CD4-positive, alpha-beta T cell treated with Interleukin-10 for 1 hour (primary cell): ENCODE measurements around the gene REX1BD.
A peak's percentile ranks its signal among the peaks of the same experiment; 100 is the strongest.
"Not testable (repeated sequence)": the region's sequence is repeated elsewhere in the genome, so short reads cannot be mapped to it uniquely, and the experiment has no call there.

Experiments
- DNase-seq: peaks from one replicate; pipeline ENCODE4 v3.0.0-alpha.2; 2020

REX1BD gene

GRCh38 chr19:18580311-18580710, 8.3 kb upstream of the REX1BD start:
- no peak for DNase-seq

- DNase-seq: no peak
Measured at GRCh38 chr19:18586306-18586705, 2.3 kb upstream of the REX1BD start.

- no peak for DNase-seq
Measured at GRCh38 chr19:18587561-18587960, 1.0 kb upstream of the REX1BD start.

- no peak for DNase-seq
Measured at GRCh38 chr19:18587962-18588610, 512 bp upstream of the REX1BD start.

- DNase-seq: peak; percentile 76
Measured at GRCh38 chr19:18589380-18590272, 1.0 kb downstream of the REX1BD start.

- no peak for DNase-seq
Measured at GRCh38 chr19:18590273-18591272, 2.0 kb downstream of the REX1BD start.

GRCh38 chr19:18591735-18592385, 3.3 kb downstream of the REX1BD start:
- DNase-seq: no peak

- not testable (repeated sequence) for DNase-seq
Measured at GRCh38 chr19:18592732-18593131, 4.1 kb downstream of the REX1BD start.

- DNase-seq: no peak
Measured at GRCh38 chr19:18593367-18594095, 4.9 kb downstream of the REX1BD start.

GRCh38 chr19:18594096-18594823, 5.7 kb downstream of the REX1BD start:
- DNase-seq: peak; percentile 79

GRCh38 chr19:18594824-18595373, 6.3 kb downstream of the REX1BD start:
- no peak for DNase-seq

- no peak for DNase-seq
Measured at GRCh38 chr19:18595475-18595874, 6.9 kb downstream of the REX1BD start.

GRCh38 chr19:18596752-18597157, 8.2 kb downstream of the REX1BD start:
- no peak for DNase-seq

GRCh38 chr19:18597809-18598660, 9.4 kb downstream of the REX1BD start:
- DNase-seq: no peak

GRCh38 chr19:18599485-18599884, 10.9 kb downstream of the REX1BD start:
- DNase-seq: no peak

GRCh38 chr19:18600692-18601397, 12.2 kb downstream of the REX1BD start:
- not testable (repeated sequence) for DNase-seq

GRCh38 chr19:18601875-18602274, 13.3 kb downstream of the REX1BD start:
- DNase-seq: no peak

GRCh38 chr19:18603255-18603957, 14.8 kb downstream of the REX1BD start:
- no peak for DNase-seq
